A549 (cell line): ENCODE results near the gene MAPK4. TPM values are rescaled to one million over a fixed set of nuclear protein-coding genes. Genes with fewer than 3 reads are reported as not detected.

Experiments used
- ATAC-seq, 2 experiments: fragments of 200-7000 bp in 1 of 2; fragments of >200 bp in 1 of 2; cut with Nextera tagmentation in 1 of 2; cut with Tn5 transposase in 1 of 2; 3 replicates each; pipeline versions ENCODE4 v1.8.0 to v1.9.1; 2018 to 2020; ENCODE audit warnings: mild to moderate bottlenecking in 1 of 2, moderate library complexity in 1 of 2
- CTCF ChIA-PET: fragments of 300-600 bp; sonication (Branson Sonifier 250); formaldehyde crosslinking; extraction: SDS; loops from one replicate; lab custom pipeline; 2021; ENCODE audit warnings: antibody characterized with exemption, inconsistent platforms; lab: Yijun Ruan, JAX
- POLR2A ChIA-PET: fragments of 350-600 bp; formaldehyde crosslinking; extraction: SDS; loops from one replicate; lab custom pipeline; 2021; ENCODE audit warnings: antibody characterized with exemption, inconsistent platforms; lab: Yijun Ruan, JAX
- DNase-seq, 2 experiments: peaks; one replicate each; pipeline versions ENCODE4 v3.0.0 to v3.0.0-alpha.2; 2011 to 2016; ENCODE audit warnings: low read depth in 1 of 2, low spot score in 1 of 2
- FAIRE-seq: peaks from 2 replicates; lab custom pipeline; 2011; peaks lifted over from hg19 to GRCh38; lab: Jason Lieb, UNC
- H3K27ac ChIP-seq, 2 experiments: fragments of >200 bp; sonication (Bioruptor Twin); formaldehyde crosslinking; 3 replicates each; pipeline ENCODE4 v1.5.1; 2016 to 2017
- H3K4me1 ChIP-seq: fragments of >200 bp; sonication (Bioruptor Twin); formaldehyde crosslinking; 3 replicates; pipeline ENCODE4 v1.6.1; 2016
- H3K4me2 ChIP-seq: fragments of >200 bp; sonication (Bioruptor Twin); formaldehyde crosslinking; 3 replicates; pipeline ENCODE4 v1.6.1; 2016
- H3K4me3 ChIP-seq: fragments of >200 bp; sonication (Bioruptor Twin); formaldehyde crosslinking; 3 replicates; pipeline ENCODE4 v1.5.1; 2016
- H3K9me3 ChIP-seq: fragments of >200 bp; sonication (Bioruptor Twin); formaldehyde crosslinking; 3 replicates; pipeline ENCODE4 v1.6.1; 2016
- CHD2 ChIP-seq: fragments of 150-350 bp; IDR thresholded peaks from 2 replicates; pipeline ENCODE4 v1.6.1; 2014; ENCODE audit warnings: low read length; ENCODE audit not compliant: partially characterized antibody
- EHF ChIP-seq: fragments of 250-450 bp; sonication (Bioruptor Pico); IDR thresholded peaks from 2 replicates; pipeline ENCODE4 v1.5.0; 2020; ENCODE audit warnings: mild to moderate bottlenecking
- EP300 ChIP-seq, 2 experiments: fragments of >200 bp; sonication (Bioruptor Twin); formaldehyde crosslinking; IDR thresholded peaks; 2 replicates in 1 of 2; 3 replicates in 1 of 2; pipeline ENCODE4 v1.6.1; 2016 to 2017
- ESRRA ChIP-seq: fragments of 150-350 bp; IDR thresholded peaks from 2 replicates; pipeline ENCODE4 v1.6.1; 2014; ENCODE audit warnings: mild to moderate bottlenecking, low read length, borderline replicate concordance
- FOSB ChIP-seq: fragments of 250-450 bp; sonication (Bioruptor Pico); IDR thresholded peaks from 2 replicates; pipeline ENCODE4 v1.5.0; 2020; ENCODE audit warnings: mild to moderate bottlenecking, moderate library complexity
- HDAC2 ChIP-seq: fragments of 200-600 bp; sonication (generic); IDR thresholded peaks from 2 replicates; pipeline ENCODE4 v1.6.1; 2016
- HEYL ChIP-seq: fragments of 250-450 bp; sonication (Bioruptor Pico); IDR thresholded peaks from 2 replicates; pipeline ENCODE4 v1.8.0; 2021; ENCODE audit warnings: mild to moderate bottlenecking, moderate library complexity
- HOXB13 ChIP-seq: fragments of 250-450 bp; sonication (Bioruptor Pico); IDR thresholded peaks from 2 replicates; pipeline ENCODE4 v1.5.0; 2020; ENCODE audit warnings: low read depth, mild to moderate bottlenecking, moderate library complexity
- HOXB5 ChIP-seq: fragments of 250-450 bp; sonication (Bioruptor Pico); IDR thresholded peaks from 2 replicates; pipeline ENCODE4 v1.5.0; 2020; ENCODE audit warnings: mild to moderate bottlenecking, moderate library complexity
- KDM5A ChIP-seq: fragments of 200-600 bp; sonication (generic); IDR thresholded peaks from 2 replicates; pipeline ENCODE4 v1.6.1; 2016; ENCODE audit warnings: antibody characterized with exemption, mild to moderate bottlenecking
- MAFK ChIP-seq: fragments of 450-650 bp; IDR thresholded peaks from 2 replicates; pipeline ENCODE4 v1.6.1; 2014; ENCODE audit not compliant: partially characterized antibody
- NPAS2 ChIP-seq: fragments of 250-450 bp; sonication (Bioruptor Pico); IDR thresholded peaks from 2 replicates; pipeline ENCODE4 v1.8.0; 2022; ENCODE audit warnings: mild to moderate bottlenecking, moderate library complexity, borderline replicate concordance
- POLR2A ChIP-seq: IDR thresholded peaks from 2 replicates; pipeline ENCODE4 v1.6.1; 2012; ENCODE audit warnings: mild to moderate bottlenecking, low read length
- RAD21 ChIP-seq, 2 experiments: fragments of >200 bp in 1 of 2; sonication (Bioruptor Twin) in 1 of 2; formaldehyde crosslinking in 1 of 2; IDR thresholded peaks in 1 of 2; conservative IDR thresholded peaks in 1 of 2; 2 replicates in 1 of 2; 3 replicates in 1 of 2; pipeline ENCODE4 v1.6.1; 2012 to 2018; ENCODE audit warnings: inconsistent platforms in 1 of 2
- SMC3 ChIP-seq: fragments of >200 bp; sonication (Bioruptor Twin); formaldehyde crosslinking; IDR thresholded peaks from 3 replicates; pipeline ENCODE4 v1.6.1; 2018; ENCODE audit warnings: inconsistent platforms
- ZC3H11A ChIP-seq: fragments of 450-650 bp; IDR thresholded peaks from 2 replicates; pipeline ENCODE4 v1.6.1; 2014; ENCODE audit warnings: antibody characterized with exemption, mild to moderate bottlenecking
- ZSCAN20 ChIP-seq: fragments of 250-450 bp; sonication (Bioruptor Pico); IDR thresholded peaks from 2 replicates; pipeline ENCODE4 v1.8.0; 2022; ENCODE audit warnings: mild to moderate bottlenecking, moderate library complexity
- WGBS: methylation state at CpG from one replicate; pipeline ENCODE4 v1.1.6; 2017; ENCODE audit errors: missing lambda C conversion rate; 5-methylcytosine and 5-hydroxymethylcytosine counted together
- polyA plus RNA-seq, 4 experiments: library from polyadenylated mRNA; depleted of rRNA in 3 of 4; stranded (reverse); fragments of >200 nt; fragmentation: RNase III in 1 of 4; extraction: RNeasy Plus Mini Kit Qiagen cat#74134 plus additional on column Dnase treatment in 1 of 4; gene quantifications; 2 replicates in 3 of 4; 3 replicates in 1 of 4; pipeline ENCODE4 v1.2.3, GENCODE V29; 2011 to 2017
- TF ChIP-seq, protein P1 (sequence below): fragments of >200 bp; sonication (Bioruptor Twin); formaldehyde crosslinking; IDR thresholded peaks from 3 replicates; pipeline ENCODE4 v1.6.1; 2016
- TF ChIP-seq, protein P2 (sequence below): fragments of 250-450 bp; sonication (Bioruptor Pico); IDR thresholded peaks from 2 replicates; pipeline ENCODE4 v1.5.0; 2020; ENCODE audit warnings: low read depth, mild to moderate bottlenecking, moderate library complexity
- TF ChIP-seq, protein P3 (sequence below): IDR thresholded peaks from 2 replicates; pipeline ENCODE4 v1.6.1; 2012; ENCODE audit warnings: low read depth, borderline replicate concordance
- TF ChIP-seq, protein P4 (sequence below): fragments of 250-450 bp; sonication (Bioruptor Pico); IDR thresholded peaks from 2 replicates; pipeline ENCODE4 v1.5.0; 2021; ENCODE audit warnings: mild to moderate bottlenecking, moderate library complexity, borderline replicate concordance

MAPK4 gene
- polyA plus RNA-seq, 2 of the 4 experiments (the other 2 are of a cell fraction) = 0.01 TPM; not detected in 1

DNA sequence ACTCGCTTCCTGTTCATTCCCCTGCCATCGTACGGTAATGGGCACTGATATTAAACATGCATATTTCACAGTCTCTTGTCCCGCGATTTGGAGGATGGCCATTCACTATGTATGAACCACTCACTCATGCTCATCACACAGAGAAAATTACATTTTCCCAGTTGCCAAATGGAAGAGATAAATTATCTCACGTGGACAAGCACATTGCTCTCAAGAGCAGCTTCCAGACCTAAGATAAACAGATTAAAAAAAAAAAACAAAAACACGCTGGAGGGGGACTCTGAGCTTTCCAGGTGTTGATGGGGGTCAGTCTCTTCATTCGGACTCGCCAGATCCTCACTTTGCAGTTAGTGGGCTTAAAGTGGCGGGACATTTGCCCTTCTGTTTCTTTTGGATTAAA, 1.7 kb upstream of the MAPK4 start:
- CTCF ChIA-PET = no interaction called here
- no peak for FAIRE-seq
- 57% methylated on average over 10 of the region's 10 CpGs for WGBS

DNA sequence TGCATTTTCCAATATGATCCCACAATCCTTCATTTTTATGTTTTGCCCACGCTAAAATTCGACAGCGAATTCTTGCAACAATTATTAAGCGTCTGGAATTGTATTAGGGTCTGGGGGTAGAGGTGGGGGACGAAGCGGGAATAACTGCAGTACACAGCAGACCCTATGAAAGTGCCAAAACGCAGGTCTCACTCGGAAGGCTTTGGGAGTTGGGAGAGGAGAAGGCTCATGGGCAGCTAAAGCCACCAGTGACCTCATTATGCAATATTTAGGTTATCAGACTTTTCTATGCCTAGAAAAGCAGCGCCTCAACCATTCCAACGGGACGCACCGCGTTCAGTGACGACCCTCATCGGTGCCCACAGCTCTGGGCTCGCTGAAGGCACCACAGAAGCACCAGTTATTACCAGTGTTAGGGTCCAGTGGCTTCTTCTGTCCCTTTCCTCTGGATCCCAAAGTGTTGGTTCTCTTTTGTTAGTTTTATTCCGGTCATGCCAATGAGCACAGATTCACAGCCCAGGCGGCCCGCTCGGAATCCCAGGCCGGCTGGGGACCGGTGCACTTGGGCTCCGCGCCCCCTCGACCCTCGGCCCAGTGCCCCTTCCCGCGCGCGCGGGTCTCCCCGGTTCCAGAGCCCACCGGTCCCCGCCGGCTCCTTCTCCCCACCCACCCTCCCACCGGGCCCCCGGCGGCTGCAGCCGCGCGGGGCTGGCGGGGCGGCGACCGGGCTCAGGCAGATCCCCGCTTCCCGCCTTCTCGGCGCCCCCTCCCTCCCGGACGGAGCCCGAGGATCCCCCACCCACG, 737 bp upstream of the MAPK4 start:
- Histone ChIP-seq H3K4me2 (peak overlapping the region; percentile 98), H3K9me3 (peaks cover 11% of the 10 kb centered on the region; the same call in 2 of the 3 replicates), H3K27ac (peak overlapping the region in 1 of 2 experiments; percentile 17; a peak in 2 of 6 replicates), H3K4me1 (peaks cover 8% of the 10 kb centered on the region), H3K4me3 (peak overlapping the region; percentile 52)
- ATAC-seq = no peak; a peak in 2 of 6 replicates
- ChIA-PET POLR2A (interaction anchor here (0.5 kb wide), 1 partner anchor 217 kb away, joined by 5 read pairs; no protein-coding TSS in a partner anchor), CTCF (no interaction called here)
- WGBS = 64% methylated on average over 22 of the region's 53 CpGs
- no peak for FAIRE-seq
- TF ChIP-seq HDAC2 = no peak
- TF ChIP-seq ZSCAN20 (CRISPR knock-in tag) = no peak
- no peak for TF ChIP-seq KDM5A
- no peak for TF ChIP-seq POLR2A
- TF ChIP-seq, protein P1, sequence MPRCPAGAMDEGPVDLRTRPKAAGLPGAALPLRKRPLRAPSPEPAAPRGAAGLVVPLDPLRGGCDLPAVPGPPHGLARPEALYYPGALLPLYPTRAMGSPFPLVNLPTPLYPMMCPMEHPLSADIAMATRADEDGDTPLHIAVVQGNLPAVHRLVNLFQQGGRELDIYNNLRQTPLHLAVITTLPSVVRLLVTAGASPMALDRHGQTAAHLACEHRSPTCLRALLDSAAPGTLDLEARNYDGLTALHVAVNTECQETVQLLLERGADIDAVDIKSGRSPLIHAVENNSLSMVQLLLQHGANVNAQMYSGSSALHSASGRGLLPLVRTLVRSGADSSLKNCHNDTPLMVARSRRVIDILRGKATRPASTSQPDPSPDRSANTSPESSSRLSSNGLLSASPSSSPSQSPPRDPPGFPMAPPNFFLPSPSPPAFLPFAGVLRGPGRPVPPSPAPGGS = no peak
- TF ChIP-seq, protein P2, sequence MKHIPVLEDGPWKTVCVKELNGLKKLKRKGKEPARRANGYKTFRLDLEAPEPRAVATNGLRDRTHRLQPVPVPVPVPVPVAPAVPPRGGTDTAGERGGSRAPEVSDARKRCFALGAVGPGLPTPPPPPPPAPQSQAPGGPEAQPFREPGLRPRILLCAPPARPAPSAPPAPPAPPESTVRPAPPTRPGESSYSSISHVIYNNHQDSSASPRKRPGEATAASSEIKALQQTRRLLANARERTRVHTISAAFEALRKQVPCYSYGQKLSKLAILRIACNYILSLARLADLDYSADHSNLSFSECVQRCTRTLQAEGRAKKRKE (CRISPR knock-in tag) = no peak
- TF ChIP-seq MAFK = no peak
- TF ChIP-seq ESRRA = no peak
- no peak for TF ChIP-seq EHF (CRISPR knock-in tag)
- TF ChIP-seq CHD2 = no peak
- TF ChIP-seq ZC3H11A = no peak
- TF ChIP-seq EP300 (IDR thresholded peaks at IDR 0.05) = no peak
- no peak for DNase-seq

More for the DNA sequence above, 1.7 kb upstream of the MAPK4 start:
- DNase-seq (no peak), ATAC-seq (no peak)
- Histone ChIP-seq H3K4me1 (peaks cover 8% of the 10 kb centered on the region), H3K4me2 (no peak overlapping the region), H3K9me3 (peaks cover 11% of the 10 kb centered on the region; the same call in 2 of the 3 replicates), H3K4me3 (no peak overlapping the region), H3K27ac (no peak overlapping the region)
- POLR2A ChIA-PET = no interaction called here
- TF ChIP-seq HOXB5 (CRISPR knock-in tag) (no peak), HDAC2 (no peak), HEYL (CRISPR knock-in tag) (no peak), SMC3 (no peak), NPAS2 (CRISPR knock-in tag) (no peak), HOXB13 (CRISPR knock-in tag) (no peak), FOSB (CRISPR knock-in tag) (no peak), RAD21 (conservative IDR thresholded peaks at IDR 0.05 in 1 of 2, IDR thresholded peaks at IDR 0.05 in 1 of 2) (no peak), ZSCAN20 (CRISPR knock-in tag) (no peak)
- TF ChIP-seq, protein P3, sequence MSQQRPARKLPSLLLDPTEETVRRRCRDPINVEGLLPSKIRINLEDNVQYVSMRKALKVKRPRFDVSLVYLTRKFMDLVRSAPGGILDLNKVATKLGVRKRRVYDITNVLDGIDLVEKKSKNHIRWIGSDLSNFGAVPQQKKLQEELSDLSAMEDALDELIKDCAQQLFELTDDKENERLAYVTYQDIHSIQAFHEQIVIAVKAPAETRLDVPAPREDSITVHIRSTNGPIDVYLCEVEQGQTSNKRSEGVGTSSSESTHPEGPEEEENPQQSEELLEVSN = no peak
- TF ChIP-seq, protein P4, sequence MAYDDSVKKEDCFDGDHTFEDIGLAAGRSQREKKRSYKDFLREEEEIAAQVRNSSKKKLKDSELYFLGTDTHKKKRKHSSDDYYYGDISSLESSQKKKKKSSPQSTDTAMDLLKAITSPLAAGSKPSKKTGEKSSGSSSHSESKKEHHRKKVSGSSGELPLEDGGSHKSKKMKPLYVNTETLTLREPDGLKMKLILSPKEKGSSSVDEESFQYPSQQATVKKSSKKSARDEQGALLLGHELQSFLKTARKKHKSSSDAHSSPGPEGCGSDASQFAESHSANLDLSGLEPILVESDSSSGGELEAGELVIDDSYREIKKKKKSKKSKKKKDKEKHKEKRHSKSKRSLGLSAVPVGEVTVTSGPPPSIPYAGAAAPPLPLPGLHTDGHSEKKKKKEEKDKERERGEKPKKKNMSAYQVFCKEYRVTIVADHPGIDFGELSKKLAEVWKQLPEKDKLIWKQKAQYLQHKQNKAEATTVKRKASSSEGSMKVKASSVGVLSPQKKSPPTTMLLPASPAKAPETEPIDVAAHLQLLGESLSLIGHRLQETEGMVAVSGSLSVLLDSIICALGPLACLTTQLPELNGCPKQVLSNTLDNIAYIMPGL = no peak
- TF ChIP-seq, protein P1 = no peak
